Measurements from ENCODE around the gene RAD51C. TPM values are rescaled to one million over a fixed set of nuclear protein-coding genes. Genes with fewer than 3 reads are reported as not detected.

RAD51C gene
- polyA plus RNA-seq, 1 of the 3 experiments (the other 2 are of a cell fraction), result 36.1 TPM

GRCh38 chr17:58702045-58702476 lies 9.7 kb downstream of the RAD51C start:
- Histone ChIP-seq H3K4me3 (ENCODE audit: low read depth in 2 of 2, low read length in 1 of 2) (no peak overlapping the region), H3K27ac (ENCODE audit: low read depth in 2 of 2, low read length in 1 of 2) (no peak overlapping the region), H3K36me3 (replicated peaks in 1 of 2; ENCODE audit: control insufficient read depth in 1 of 2, insufficient read depth in 2 of 2, low read length in 1 of 2) (peaks cover 0 to 4% of the 10 kb centered on the region in 2 experiments), H3K79me2 (ENCODE audit: insufficient read depth) (no peaks in the 10 kb centered on the region), H3K4me1 (ENCODE audit: control insufficient read depth in 1 of 2, insufficient read depth in 2 of 2, low read depth in 1 of 2, low read length in 1 of 2) (no peaks in the 10 kb centered on the region), H3K9ac (no peak overlapping the region), H4K20me1 (ENCODE audit: insufficient read depth) (no peaks in the 10 kb centered on the region), H3F3A (replicated peaks; ENCODE audit: insufficient read depth) (peaks cover 5% of the 10 kb centered on the region), H3K4me2 (no peak overlapping the region), H3K9me2 (no peaks in the 10 kb centered on the region), H3K9me3 (no peaks in the 10 kb centered on the region), H2AFZ (ENCODE audit: low read depth) (no peak overlapping the region), H3K27me3 (ENCODE audit: insufficient read depth) (no peaks in the 10 kb centered on the region)
- ChIA-PET POLR2A (no interaction called here), CTCF (interaction anchor here (1.7 to 7.4 kb wide), 3 partner anchors 8 to 303 kb away, joined by 3 to 53 read pairs (median 10); no protein-coding TSS in a partner anchor)
- 93% methylated on average over 5 of the region's 5 CpGs for WGBS (ENCODE audit: low lambda C conversion rate)
- DNase-seq, result no peak
- TF ChIP-seq REST (IDR thresholded peaks at IDR 0.05; ENCODE audit: low read depth, low read length) (no peak), GATA2 (CRISPR knock-in tag; IDR thresholded peaks at IDR 0.05) (no peak), NRF1 (IDR thresholded peaks at IDR 0.05; ENCODE audit: low read depth, low read length) (no peak), TEAD4 (IDR thresholded peaks at IDR 0.05; ENCODE audit: borderline replicate concordance, insufficient read depth) (no peak), MXI1 (IDR thresholded peaks at IDR 0.05; ENCODE audit: low read depth, low read length) (no peak), FOXM1 (IDR thresholded peaks at IDR 0.05; ENCODE audit: low read depth) (no peak), TAF1 (IDR thresholded peaks at IDR 0.05; ENCODE audit: borderline replicate concordance, low read depth, low read length) (no peak), FOXJ3 (CRISPR knock-in tag; IDR thresholded peaks at IDR 0.05) (no peak), GABPA (IDR thresholded peaks at IDR 0.05; ENCODE audit: low read depth) (no peak)

GRCh38 chr17:58702708-58703107 lies 10.3 kb downstream of the RAD51C start:
- POLR2A ChIA-PET, result interaction anchor here (0.7 kb wide), 1 partner anchor 176 kb away, joined by 3 read pairs; no protein-coding TSS in a partner anchor
- no peaks in the 10 kb centered on the region for H3K9me3 ChIP-seq
- no peak for DNase-seq
- no peaks in the 10 kb centered on the region for H3K27me3 ChIP-seq (ENCODE audit: insufficient read depth)
- no peaks in the 10 kb centered on the region for H3K4me1 ChIP-seq (ENCODE audit: control insufficient read depth in 1 of 2, insufficient read depth in 2 of 2, low read depth in 1 of 2, low read length in 1 of 2)
- H3K9ac ChIP-seq, result no peak overlapping the region
- TF ChIP-seq SIN3A (IDR thresholded peaks at IDR 0.05; ENCODE audit: borderline replicate concordance, low read depth, low read length) (no peak), GABPA (IDR thresholded peaks at IDR 0.05; ENCODE audit: low read depth) (no peak), CTCF (IDR thresholded peaks at IDR 0.05) (no peak), SMC3 (IDR thresholded peaks at IDR 0.05; ENCODE audit: low read depth, low read length) (no peak)
- CTCF ChIA-PET, result interaction anchor here (0.7 to 7.4 kb wide), 4 partner anchors 8 to 302 kb away, joined by 3 to 53 read pairs (median 6); partner anchors contain the start of gene RAD51C
- peaks cover 0 to 4% of the 10 kb centered on the region in 2 experiments for H3K36me3 ChIP-seq (replicated peaks in 1 of 2; ENCODE audit: control insufficient read depth in 1 of 2, insufficient read depth in 2 of 2, low read length in 1 of 2)
- no peak overlapping the region for H3K4me2 ChIP-seq
- 94% methylated on average over 8 of the region's 8 CpGs for WGBS (ENCODE audit: low lambda C conversion rate)
- no peak overlapping the region for H2AFZ ChIP-seq (ENCODE audit: low read depth)
- H3K27ac ChIP-seq (ENCODE audit: low read depth in 2 of 2, low read length in 1 of 2), result peak overlapping the region in 1 of 2 experiments; percentile 40; a peak in 2 of 4 replicates
- no peaks in the 10 kb centered on the region for H4K20me1 ChIP-seq (ENCODE audit: insufficient read depth)
- H3K79me2 ChIP-seq (ENCODE audit: insufficient read depth), result no peaks in the 10 kb centered on the region
- H3K9me2 ChIP-seq, result no peaks in the 10 kb centered on the region
- peaks cover 5% of the 10 kb centered on the region for H3F3A ChIP-seq (replicated peaks; ENCODE audit: insufficient read depth)
- no peak overlapping the region for H3K4me3 ChIP-seq (ENCODE audit: low read depth in 2 of 2, low read length in 1 of 2)
